ENCODE measurements around the gene SLC6A13.

Gene SLC6A13

DNA sequence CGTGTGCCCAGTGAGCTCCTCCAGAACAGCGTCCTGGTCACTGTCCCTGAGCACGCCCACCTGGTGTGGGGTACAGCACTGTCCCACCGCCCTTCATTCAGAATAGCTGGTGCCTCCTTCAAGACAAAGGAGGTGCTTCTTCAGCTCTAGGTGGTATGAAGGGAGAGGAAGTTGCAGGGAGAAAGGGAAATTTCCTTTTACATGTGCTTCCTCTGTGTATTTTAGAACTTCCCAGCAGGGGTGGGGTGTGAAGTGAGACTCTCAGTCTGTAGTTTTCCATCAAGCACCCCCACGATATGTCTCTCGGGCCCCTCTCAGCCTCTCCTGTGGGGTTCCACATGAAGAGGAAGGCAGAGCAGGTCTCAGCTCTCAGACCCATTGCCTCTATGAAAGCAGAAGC, 47.5 kb downstream of the SLC6A13 start:
- TF ChIP-seq, protein P1, sequence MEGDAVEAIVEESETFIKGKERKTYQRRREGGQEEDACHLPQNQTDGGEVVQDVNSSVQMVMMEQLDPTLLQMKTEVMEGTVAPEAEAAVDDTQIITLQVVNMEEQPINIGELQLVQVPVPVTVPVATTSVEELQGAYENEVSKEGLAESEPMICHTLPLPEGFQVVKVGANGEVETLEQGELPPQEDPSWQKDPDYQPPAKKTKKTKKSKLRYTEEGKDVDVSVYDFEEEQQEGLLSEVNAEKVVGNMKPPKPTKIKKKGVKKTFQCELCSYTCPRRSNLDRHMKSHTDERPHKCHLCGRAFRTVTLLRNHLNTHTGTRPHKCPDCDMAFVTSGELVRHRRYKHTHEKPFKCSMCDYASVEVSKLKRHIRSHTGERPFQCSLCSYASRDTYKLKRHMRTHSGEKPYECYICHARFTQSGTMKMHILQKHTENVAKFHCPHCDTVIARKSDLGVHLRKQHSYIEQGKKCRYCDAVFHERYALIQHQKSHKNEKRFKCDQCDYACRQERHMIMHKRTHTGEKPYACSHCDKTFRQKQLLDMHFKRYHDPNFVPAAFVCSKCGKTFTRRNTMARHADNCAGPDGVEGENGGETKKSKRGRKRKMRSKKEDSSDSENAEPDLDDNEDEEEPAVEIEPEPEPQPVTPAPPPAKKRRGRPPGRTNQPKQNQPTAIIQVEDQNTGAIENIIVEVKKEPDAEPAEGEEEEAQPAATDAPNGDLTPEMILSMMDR (IDR thresholded peaks at IDR 0.05) = no peak
- DNase-seq (ENCODE audit: low spot score) = no peak

DNA sequence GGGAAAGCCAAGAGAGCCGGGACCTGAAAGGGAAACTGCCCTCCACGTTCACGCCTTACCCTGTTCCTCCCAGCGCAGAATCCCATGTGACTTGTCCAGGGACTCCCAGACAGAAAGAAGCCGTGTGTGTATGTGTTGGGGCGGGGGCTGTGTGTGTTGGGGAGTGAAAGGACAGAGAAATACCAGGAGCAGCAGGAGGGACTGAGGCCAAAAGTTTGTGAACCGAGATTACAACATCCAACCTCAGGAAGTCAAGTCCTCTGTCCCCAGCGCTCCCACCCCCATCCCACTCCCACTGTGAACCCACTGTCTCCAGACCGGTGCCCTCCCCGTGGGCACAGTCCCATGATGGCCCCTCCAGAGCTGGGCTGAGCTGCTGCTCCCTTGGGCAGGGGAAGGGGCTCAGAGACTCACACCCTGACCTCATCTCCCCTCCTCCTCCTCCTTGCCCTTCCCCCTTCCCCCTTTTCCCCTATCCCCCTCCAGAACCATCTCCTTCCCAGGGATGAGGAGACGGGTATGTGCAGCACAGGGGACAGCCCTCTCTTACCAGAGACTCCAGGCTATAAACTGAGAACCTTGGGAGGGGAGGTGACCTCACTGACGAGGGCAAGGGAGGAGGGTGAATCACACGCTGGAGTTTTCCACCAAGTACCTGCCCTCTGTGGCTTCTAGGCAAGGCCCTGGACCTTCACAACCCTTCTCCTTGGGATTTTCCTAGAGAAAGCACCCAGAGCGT, 48.5 kb downstream of the SLC6A13 start, which contains the start of gene SLC6A12:
Gene SLC6A12, minus strand, starts transcription at position 155 of the 739 bp plus-strand sequence. CDS start 4,171 bp downstream, outside the sequence.
- TF ChIP-seq, protein P1 (IDR thresholded peaks at IDR 0.05) = no peak
- no peak for DNase-seq (ENCODE audit: low spot score)
- Histone ChIP-seq H3K4me3 (peak within 1 kb of the TSS; percentile 50), H3K27ac (no peak within 1 kb of the TSS)

More for the DNA sequence above, 47.5 kb downstream of the SLC6A13 start:
- H3K27ac ChIP-seq = no peak overlapping the region
- no peak overlapping the region for H3K4me3 ChIP-seq

DNA sequence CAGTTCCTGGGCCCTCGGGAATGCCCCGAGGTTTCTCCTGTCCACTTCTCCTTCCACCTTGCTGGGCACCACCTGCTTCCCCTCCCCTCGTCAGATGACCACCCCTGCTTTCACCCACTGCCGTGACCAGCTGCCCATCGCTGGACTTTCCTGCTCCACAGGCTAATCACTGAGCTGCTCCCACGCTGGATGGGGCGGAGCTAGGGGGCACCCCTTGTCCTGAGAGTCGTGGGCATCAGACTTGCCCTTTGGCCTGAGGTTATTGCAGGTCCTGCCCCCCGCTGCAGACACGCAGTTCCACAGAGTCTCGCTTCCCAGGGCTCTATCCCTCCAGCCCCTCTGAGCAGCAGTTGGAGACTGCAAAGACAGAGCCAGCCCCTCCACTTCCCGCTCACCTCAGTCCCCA, 49.1 kb downstream of the SLC6A13 start:
- TF ChIP-seq, protein P1 (IDR thresholded peaks at IDR 0.05) = no peak

DNA sequence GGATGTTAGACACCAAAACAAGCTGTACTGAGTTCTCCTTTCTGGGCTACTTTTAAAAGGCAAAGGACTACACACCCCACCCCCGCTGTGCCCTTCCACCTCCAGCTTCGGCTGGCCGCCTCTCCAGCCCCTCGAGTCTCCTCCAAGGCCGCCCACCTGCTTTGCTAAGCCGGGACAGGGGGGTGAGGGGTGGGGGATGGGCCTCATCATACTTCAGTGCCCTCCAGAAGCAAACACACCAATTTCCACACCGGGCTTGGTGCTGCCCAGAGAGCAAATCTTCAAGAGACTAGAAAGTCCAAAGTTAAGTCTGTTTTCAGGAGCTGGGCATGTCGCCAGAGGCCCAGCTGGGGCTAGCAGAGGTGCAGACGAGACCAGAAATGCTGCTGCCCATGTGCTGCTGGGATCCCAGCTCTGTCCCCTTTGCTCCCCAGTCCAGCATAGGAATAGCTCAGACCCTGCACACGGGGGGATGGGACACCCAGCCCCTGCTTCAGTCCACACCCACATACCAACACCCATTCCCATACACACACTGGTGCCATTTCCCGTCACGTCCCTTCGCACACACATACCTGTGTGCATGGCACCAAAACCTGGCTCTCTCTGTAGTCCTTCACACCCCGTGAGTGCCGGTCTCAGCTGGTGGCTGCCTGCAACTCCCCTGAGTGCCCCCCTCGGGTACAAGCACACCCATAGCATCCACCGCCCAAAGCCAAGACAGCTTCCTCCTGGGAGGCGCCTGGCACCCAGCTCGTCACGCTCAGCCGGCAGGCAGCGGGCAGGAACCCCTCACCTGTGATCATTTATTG, 49.7 kb downstream of the SLC6A13 start:
- TF ChIP-seq, protein P1 (IDR thresholded peaks at IDR 0.05) = no peak
- peak overlapping the region; percentile 50 for H3K4me3 ChIP-seq
- peak overlapping the region in 1 of 2 donors; percentile 68 for H3K27ac ChIP-seq

More for the DNA sequence above, 49.1 kb downstream of the SLC6A13 start:
- Histone ChIP-seq H3K27ac (no peak overlapping the region), H3K4me3 (peak overlapping the region; percentile 50)
- no peak for DNase-seq (ENCODE audit: low spot score)

DNA sequence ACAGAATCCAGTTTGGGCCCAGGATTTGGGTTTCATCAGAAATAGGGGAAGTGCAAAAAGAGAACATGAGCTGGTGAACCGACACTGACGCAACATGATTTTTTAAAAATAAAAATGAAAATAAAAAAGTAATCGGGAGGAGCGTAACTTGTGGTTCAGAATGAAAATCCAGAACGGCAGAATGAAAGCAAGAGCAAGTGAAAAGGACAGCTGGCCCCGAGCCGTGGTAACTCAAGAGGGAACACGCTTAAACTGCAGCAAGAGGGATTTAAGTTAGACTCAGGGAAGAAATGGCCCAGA, 50.3 kb downstream of the SLC6A13 start:
- TF ChIP-seq, protein P1 (IDR thresholded peaks at IDR 0.05) = no peak
- peak overlapping the region; percentile 50 for H3K4me3 ChIP-seq

More for the DNA sequence above, 49.7 kb downstream of the SLC6A13 start:
- no peak for DNase-seq (ENCODE audit: low spot score)

DNA sequence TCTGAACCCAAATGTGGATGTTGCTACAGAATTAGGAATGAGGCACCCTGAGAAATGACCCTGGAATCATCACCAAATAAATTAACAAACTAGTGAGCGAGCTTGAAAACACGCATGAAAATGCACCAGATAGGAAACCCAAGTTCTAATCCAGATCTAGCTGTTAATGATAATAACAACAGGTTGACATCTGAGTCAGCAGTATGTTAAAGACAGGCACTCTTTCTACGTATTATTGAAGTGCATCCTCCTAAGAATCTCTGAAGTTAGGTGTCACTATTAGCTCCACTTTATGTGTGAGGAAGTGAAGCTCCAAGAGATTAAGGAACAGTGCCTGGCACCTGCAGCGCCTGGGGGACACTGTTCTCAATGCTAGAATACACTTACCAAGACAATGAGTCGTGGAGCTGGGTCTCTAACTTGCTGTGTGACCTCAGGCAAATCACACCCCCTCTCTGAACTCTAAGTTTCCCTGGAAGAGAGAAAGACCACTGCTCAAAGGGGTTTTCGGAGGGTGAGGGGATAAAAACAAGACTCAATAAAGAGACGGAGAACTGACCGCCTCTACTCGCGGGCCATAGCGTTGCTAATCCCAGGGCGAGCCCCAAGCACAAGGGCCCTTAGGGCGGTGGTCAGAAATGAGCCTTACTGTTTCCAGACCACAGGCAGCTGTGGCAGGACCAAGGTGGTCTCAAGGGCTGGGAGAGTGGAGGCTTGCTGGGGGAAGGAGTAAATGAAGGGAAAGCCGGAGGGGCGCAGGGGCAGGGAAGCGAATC, 50.8 kb downstream of the SLC6A13 start:
- Histone ChIP-seq H3K27ac (no peak overlapping the region), H3K4me3 (no peak overlapping the region)
- DNase-seq (ENCODE audit: low spot score) = no peak
- TF ChIP-seq, protein P1 (IDR thresholded peaks at IDR 0.05) = no peak

More for the DNA sequence above, 50.3 kb downstream of the SLC6A13 start:
- peak overlapping the region in 1 of 2 donors; percentile 68 for H3K27ac ChIP-seq
- DNase-seq (ENCODE audit: low spot score) = no peak

Measured in coronary artery (tissue), 2 donors.